Lower lobe of right lung (tissue), 2 donors: Measurements from ENCODE around the gene MTIF2. TPM values are rescaled to one million over a fixed set of nuclear protein-coding genes. Genes with fewer than 3 reads are reported as not detected.
"Not testable (repeated sequence)": the region's sequence is repeated elsewhere in the genome, so short reads cannot be mapped to it uniquely, and the experiment has no call there.

Experiments used
- ATAC-seq, 2 donors: fragments of 200-7000 bp; cut with Tn5 transposase; one replicate each; pipeline ENCODE4 v1.9.1; 2020 to 2022; ENCODE audit warnings: mild to moderate bottlenecking in 2 of 2, moderate library complexity in 2 of 2
- DNase-seq: peaks from one replicate; pipeline ENCODE4 v3.0.0-alpha.2; 2020
- H3K27ac ChIP-seq: fragments of 200-600 bp; one replicate; pipeline ENCODE4 v1.8.0; 2022
- H3K27me3 ChIP-seq: fragments of 200-600 bp; one replicate; pipeline ENCODE4 v1.8.0; 2022; ENCODE audit warnings: low read depth
- H3K36me3 ChIP-seq: fragments of 200-600 bp; one replicate; pipeline ENCODE4 v1.8.0; 2022; ENCODE audit warnings: mild to moderate bottlenecking
- H3K4me1 ChIP-seq: fragments of 200-600 bp; one replicate; pipeline ENCODE4 v1.8.0; 2022
- H3K4me3 ChIP-seq: fragments of 200-600 bp; one replicate; pipeline ENCODE4 v1.8.0; 2022; ENCODE audit warnings: mild to moderate bottlenecking
- H3K9me3 ChIP-seq: fragments of 200-600 bp; one replicate; pipeline ENCODE4 v1.8.0; 2022
- intact Hi-C: fragments of 100-400 bp; cut with DNase I; formaldehyde crosslinking; loops from one replicate; pipeline ENCODE4 v1.11.0; 2022
- total RNA-seq: library from RNA; stranded (reverse); fragmentation: NEBNext Ultra II Directional; extraction: Animal tissue kit (Norgen Biotek cat#: 25700); gene quantifications from one replicate; pipeline ENCODE4 v1.2.1, GENCODE V29; 2021
- TF ChIP-seq, protein P1 (sequence below): fragments of 200-600 bp; IDR thresholded peaks from one replicate; pipeline ENCODE4 v1.8.0; 2022; ENCODE audit warnings: antibody characterized with exemption, mild to moderate bottlenecking
- donor health status: DM: no; HTN: yes; CAD: no; lungs with severe emphysema.

The MTIF2 gene
- total RNA-seq, 1 donor from 2014 or later = 25.9 TPM

DNA sequence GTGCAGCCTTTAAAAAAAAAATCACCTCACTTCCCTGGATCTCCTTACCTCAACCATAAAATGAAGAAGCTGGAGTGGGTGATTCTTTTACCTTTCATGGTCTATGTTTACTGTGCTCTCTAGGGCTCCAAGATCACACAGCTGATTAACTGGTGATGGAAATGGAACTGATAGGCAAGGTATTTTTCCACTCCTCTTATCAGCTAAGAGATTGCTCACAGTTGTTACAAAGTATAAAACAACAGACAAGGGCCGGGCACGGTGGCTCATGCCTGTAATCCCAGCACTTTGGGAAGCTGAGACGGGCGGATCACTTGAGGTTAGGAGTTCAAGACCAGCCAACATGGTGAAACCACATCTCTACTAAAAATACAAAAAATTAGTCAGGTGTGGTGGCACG is 22.0 kb downstream of the MTIF2 start:
- peaks cover 87% of the 10 kb centered on the region for H3K36me3 ChIP-seq
- H3K27me3 ChIP-seq = no peaks in the 10 kb centered on the region
- H3K4me1 ChIP-seq = no peaks in the 10 kb centered on the region
- no peak for DNase-seq
- H3K27ac ChIP-seq = no peak overlapping the region
- no peak for ATAC-seq
- no peak overlapping the region for H3K4me3 ChIP-seq
- no peaks in the 10 kb centered on the region for H3K9me3 ChIP-seq
- TF ChIP-seq, protein P1, sequence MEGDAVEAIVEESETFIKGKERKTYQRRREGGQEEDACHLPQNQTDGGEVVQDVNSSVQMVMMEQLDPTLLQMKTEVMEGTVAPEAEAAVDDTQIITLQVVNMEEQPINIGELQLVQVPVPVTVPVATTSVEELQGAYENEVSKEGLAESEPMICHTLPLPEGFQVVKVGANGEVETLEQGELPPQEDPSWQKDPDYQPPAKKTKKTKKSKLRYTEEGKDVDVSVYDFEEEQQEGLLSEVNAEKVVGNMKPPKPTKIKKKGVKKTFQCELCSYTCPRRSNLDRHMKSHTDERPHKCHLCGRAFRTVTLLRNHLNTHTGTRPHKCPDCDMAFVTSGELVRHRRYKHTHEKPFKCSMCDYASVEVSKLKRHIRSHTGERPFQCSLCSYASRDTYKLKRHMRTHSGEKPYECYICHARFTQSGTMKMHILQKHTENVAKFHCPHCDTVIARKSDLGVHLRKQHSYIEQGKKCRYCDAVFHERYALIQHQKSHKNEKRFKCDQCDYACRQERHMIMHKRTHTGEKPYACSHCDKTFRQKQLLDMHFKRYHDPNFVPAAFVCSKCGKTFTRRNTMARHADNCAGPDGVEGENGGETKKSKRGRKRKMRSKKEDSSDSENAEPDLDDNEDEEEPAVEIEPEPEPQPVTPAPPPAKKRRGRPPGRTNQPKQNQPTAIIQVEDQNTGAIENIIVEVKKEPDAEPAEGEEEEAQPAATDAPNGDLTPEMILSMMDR = no peak
- intact Hi-C loops = no loop called here

- ATAC-seq = no peak
- no peak for DNase-seq
- no peaks in the 10 kb centered on the region for H3K27me3 ChIP-seq
- peaks cover 76% of the 10 kb centered on the region for H3K36me3 ChIP-seq
- H3K9me3 ChIP-seq = no peaks in the 10 kb centered on the region
- H3K27ac ChIP-seq = no peak overlapping the region
- no peak overlapping the region for H3K4me3 ChIP-seq
- intact Hi-C loops = no loop called here
- no peaks in the 10 kb centered on the region for H3K4me1 ChIP-seq
- TF ChIP-seq, protein P1 = no peak
These were observed 23.6 kb downstream of the MTIF2 start for GRCh38 chr2:55245411-55245810.

DNA sequence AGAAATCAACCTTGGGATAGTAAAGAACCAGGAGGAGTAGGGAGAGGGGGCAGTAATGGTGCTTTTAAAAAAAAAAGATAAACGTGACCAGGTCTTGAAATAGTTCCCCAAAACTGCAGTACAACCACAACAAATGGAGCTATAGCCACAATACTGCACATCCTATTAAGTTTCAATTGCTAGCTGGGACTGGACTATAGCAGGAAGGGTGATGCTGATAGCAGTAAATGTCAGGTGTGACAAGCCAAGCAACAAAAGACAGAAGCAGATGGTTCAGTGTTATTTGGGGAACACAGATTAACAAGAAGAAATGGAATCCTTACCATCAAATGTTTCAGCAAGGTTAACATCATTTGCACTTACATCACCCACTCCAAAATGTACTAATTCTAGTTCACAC is 26.4 kb downstream of the MTIF2 start:
- no peak for ATAC-seq
- no peaks in the 10 kb centered on the region for H3K9me3 ChIP-seq
- no peak overlapping the region for H3K4me3 ChIP-seq
- peaks cover 82% of the 10 kb centered on the region for H3K36me3 ChIP-seq
- intact Hi-C loops = no loop called here
- no peaks in the 10 kb centered on the region for H3K4me1 ChIP-seq
- TF ChIP-seq, protein P1 = no peak
- H3K27me3 ChIP-seq = no peaks in the 10 kb centered on the region
- no peak for DNase-seq
- no peak overlapping the region for H3K27ac ChIP-seq

GRCh38 chr2:55241582-55241981 is 27.4 kb downstream of the MTIF2 start:
- ATAC-seq, DNase-seq, H3K9me3 ChIP-seq, H3K4me1 ChIP-seq, H3K27me3 ChIP-seq, intact Hi-C loops, H3K4me3 ChIP-seq, H3K27ac ChIP-seq: not testable (repeated sequence)
- peaks cover 84% of the 10 kb centered on the region for H3K36me3 ChIP-seq

DNA sequence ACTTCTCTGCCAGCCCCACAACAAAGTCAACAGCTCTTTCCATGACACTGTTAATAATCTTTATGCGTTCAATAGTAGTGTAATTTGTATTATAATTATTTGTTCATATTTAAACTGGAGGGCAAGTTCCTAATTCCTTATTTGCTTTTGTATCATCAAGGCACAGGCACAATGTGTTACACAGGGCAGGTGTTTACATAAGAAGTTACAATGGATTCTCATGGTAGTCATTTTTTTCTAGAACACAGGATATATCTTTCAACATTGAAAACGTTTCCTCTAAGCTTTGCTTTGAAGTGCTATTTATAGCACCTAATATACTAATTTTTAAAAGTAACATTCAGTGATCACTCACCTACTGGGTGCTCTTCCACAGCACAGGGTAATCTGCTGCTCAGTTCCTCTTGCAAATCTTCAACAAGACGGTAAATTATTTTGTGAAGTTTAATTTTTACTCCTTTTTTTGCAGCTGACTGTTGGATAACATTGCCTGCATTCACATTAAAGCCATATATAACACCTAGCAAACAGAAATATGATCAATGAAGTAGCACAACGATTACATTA is 29.3 kb downstream of the MTIF2 start:
- no peaks in the 10 kb centered on the region for H3K9me3 ChIP-seq
- intact Hi-C loops = no loop called here
- H3K27me3 ChIP-seq = no peaks in the 10 kb centered on the region
- H3K4me1 ChIP-seq = peaks cover 6% of the 10 kb centered on the region
- no peak overlapping the region for H3K27ac ChIP-seq
- H3K36me3 ChIP-seq = peaks cover 84% of the 10 kb centered on the region
- no peak overlapping the region for H3K4me3 ChIP-seq
- TF ChIP-seq, protein P1 = no peak
- ATAC-seq (no peak), DNase-seq (no peak)

- Histone ChIP-seq H3K4me3 (no peak overlapping the region), H3K27me3 (no peaks in the 10 kb centered on the region), H3K27ac (no peak overlapping the region), H3K36me3 (peaks cover 69% of the 10 kb centered on the region), H3K9me3 (no peaks in the 10 kb centered on the region), H3K4me1 (peaks cover 22% of the 10 kb centered on the region)
- no peak for ATAC-seq
- DNase-seq = no peak
- TF ChIP-seq, protein P1 = no peak
- intact Hi-C loops = no loop called here
These were observed 32.0 kb downstream of the MTIF2 start for GRCh38 chr2:55236992-55237543.
